Sigmoid colon (tissue), 4 donors: ENCODE results near the gene LRRIQ3.

Source experiments
- EP300 ChIP-seq, 4 donors: sonication (generic); formaldehyde crosslinking; IDR thresholded peaks; one replicate each; pipeline ENCODE4 v1.6.1; 2017; ENCODE audit warnings: antibody characterized with exemption in 4 of 4
- POLR2A ChIP-seq, 2 donors: fragments of 450-650 bp; IDR thresholded peaks; one replicate each; pipeline ENCODE4 v1.6.1; 2016; ENCODE audit warnings: antibody characterized with exemption in 2 of 2, mild to moderate bottlenecking in 2 of 2, moderate library complexity in 2 of 2
- POLR2AphosphoS5 ChIP-seq, 4 donors: sonication (generic); formaldehyde crosslinking; IDR thresholded peaks; one replicate each; pipeline ENCODE4 v1.6.1; 2017; ENCODE audit warnings: antibody characterized with exemption in 4 of 4
- TF ChIP-seq, protein P1 (sequence below), 4 experiments: fragments of 450-650 bp in 3 of 4; fragments of 200-600 bp in 1 of 4; IDR thresholded peaks; one replicate each; pipeline ENCODE4 v1.5.1; 2016 to 2019; ENCODE audit warnings: antibody characterized with exemption in 4 of 4, mild to moderate bottlenecking in 3 of 4, moderate library complexity in 2 of 4

DNA sequence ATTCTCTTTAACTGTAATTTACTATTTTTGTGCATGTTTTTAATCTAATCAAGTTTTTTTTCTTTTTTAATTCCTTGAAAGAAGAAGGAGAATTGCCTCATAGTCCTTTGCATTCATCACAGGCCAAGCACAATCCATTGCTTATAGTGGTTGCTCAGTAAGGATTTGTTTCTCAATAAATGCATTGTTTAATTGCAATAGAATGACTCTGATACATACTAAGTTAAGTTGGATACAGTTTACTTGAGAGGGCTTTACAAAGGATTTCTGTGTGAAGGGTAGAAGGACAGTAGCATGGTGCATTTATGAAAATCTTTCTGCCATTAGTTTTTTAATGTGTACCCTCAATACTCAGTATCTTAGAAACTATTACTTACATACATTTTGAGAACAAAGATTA, 186.2 kb downstream of the LRRIQ3 start:
- TF ChIP-seq, protein P1, sequence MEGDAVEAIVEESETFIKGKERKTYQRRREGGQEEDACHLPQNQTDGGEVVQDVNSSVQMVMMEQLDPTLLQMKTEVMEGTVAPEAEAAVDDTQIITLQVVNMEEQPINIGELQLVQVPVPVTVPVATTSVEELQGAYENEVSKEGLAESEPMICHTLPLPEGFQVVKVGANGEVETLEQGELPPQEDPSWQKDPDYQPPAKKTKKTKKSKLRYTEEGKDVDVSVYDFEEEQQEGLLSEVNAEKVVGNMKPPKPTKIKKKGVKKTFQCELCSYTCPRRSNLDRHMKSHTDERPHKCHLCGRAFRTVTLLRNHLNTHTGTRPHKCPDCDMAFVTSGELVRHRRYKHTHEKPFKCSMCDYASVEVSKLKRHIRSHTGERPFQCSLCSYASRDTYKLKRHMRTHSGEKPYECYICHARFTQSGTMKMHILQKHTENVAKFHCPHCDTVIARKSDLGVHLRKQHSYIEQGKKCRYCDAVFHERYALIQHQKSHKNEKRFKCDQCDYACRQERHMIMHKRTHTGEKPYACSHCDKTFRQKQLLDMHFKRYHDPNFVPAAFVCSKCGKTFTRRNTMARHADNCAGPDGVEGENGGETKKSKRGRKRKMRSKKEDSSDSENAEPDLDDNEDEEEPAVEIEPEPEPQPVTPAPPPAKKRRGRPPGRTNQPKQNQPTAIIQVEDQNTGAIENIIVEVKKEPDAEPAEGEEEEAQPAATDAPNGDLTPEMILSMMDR (IDR thresholded peaks at IDR 0.05) = no peak
- TF ChIP-seq POLR2AphosphoS5 (IDR thresholded peaks at IDR 0.05) (no peak), POLR2A (IDR thresholded peaks at IDR 0.05) (no peak), EP300 (IDR thresholded peaks at IDR 0.05) (no peak)
